IPS-18c (cell line): Measurements from ENCODE around the gene EBPL.
"Not testable (repeated sequence)": the region's sequence is repeated elsewhere in the genome, so short reads cannot be mapped to it uniquely, and the experiment has no call there.

Experiments used
- H3K4me3 ChIP-seq: 2 replicates; pipeline ENCODE4 v1.7.0; 2013; ENCODE audit warnings: low read depth, mild to moderate bottlenecking, low read length, moderate library complexity; ENCODE audit not compliant: insufficient read depth
- H3K9me3 ChIP-seq: one replicate; pipeline ENCODE4 v1.6.1; 2013; ENCODE audit warnings: mild to moderate bottlenecking, low read length, moderate library complexity; ENCODE audit not compliant: control insufficient read depth, insufficient read depth

EBPL gene

DNA sequence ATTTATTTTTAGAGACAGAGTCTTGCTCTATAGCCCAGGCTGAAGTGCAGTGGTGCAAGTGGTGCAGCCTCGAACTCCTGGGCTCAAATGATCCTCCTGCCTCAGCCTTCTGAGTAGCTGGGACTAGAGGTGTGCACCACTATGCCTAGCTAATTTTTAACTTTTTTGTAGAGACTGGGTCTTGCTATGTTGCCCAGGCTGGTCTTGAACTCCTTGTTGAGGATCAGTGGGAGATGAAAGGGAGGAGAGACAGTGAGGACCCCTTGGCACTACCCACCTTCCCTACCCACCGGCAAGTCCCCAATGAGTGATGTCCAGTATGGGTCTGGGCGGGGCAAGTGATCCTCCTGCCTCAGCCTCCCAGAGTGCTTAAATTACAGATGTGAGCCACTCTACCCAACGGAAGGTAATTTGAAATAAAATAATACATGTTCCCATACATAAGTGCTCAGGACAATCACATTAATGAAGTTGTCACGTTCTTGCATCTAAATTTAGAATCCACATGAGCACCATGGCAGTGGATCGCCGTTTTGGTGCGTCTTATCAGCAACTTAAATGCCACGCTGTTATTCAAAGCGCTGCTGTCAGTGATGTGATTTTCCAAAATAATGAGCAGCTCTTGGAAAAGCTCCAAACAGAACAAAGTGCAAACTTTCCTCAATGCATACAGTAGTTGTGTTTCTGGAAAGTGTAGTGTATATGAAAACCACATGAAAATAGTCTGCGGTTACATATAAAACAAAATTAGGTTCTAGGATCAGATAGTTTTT, 68.9 kb downstream of the EBPL start:
- Histone ChIP-seq H3K9me3 (no peaks in the 10 kb centered on the region), H3K4me3 (no peak overlapping the region)

DNA sequence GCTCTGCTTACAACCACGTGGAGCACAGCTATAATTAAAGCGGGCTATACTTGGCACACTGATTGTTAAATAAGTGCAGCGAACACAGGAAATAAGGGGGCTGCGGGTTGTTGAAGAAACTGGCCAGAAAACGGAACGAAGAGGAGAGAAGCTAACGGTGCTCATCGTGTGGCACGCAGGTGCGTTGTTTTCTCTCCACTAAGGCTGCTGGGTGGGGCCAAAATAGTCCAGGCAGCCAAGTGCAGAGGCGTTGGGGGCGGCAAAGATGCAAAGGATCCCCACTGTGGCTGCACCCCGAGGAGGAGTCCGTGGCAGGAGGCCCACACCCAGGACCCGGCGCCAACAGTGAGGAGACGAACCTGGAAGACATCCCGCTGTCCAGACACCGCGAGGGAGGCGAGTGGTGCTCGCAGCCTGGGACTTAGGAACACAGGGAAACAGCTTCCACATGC, 71.1 kb downstream of the EBPL start:
- Histone ChIP-seq H3K9me3 (no peaks in the 10 kb centered on the region), H3K4me3 (no peak overlapping the region)

- H3K9me3 ChIP-seq, result no peaks in the 10 kb centered on the region
- no peak overlapping the region for H3K4me3 ChIP-seq
Measured at GRCh38 chr13:49616676-49617065, 74.6 kb downstream of the EBPL start.

GRCh38 chr13:49615836-49616675, 75.2 kb downstream of the EBPL start:
- no peak overlapping the region for H3K4me3 ChIP-seq
- H3K9me3 ChIP-seq, result no peaks in the 10 kb centered on the region

DNA sequence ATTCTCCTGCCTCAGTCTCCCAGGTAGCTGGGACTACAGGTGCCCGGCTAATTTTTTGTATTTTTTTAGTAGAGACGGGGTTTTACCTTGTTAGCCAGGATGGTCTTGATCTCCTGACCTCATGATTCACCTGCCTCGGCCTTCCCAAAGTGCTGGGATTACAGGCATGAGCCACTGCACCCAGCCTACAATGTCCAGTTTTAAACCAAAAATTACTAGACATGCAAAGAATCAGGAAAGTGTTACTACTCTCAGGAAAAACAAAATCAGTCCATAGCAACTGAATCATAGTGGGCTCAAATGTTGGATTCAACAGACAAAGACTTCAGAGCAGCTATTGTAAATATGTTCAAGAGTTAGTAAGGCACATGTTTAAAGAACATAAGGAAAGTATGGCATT, 79.2 kb downstream of the EBPL start:
- not testable (repeated sequence) for H3K9me3 ChIP-seq, H3K4me3 ChIP-seq
